ENCODE measurements around the gene RNF169. TPM values are rescaled to one million over a fixed set of nuclear protein-coding genes. Genes with fewer than 3 reads are reported as not detected.
"Not testable (repeated sequence)": the region's sequence is repeated elsewhere in the genome, so short reads cannot be mapped to it uniquely, and the experiment has no call there.

RNF169 gene
- total and polyA plus RNA-seq, 2 of the 8 experiments (the other 6 are each of a cell fraction or from before 2014, with no cell fraction given), result 3.6 to 12.5 TPM

- no peaks in the 10 kb centered on the region for H3K27me3 ChIP-seq (replicated peaks in 1 of 4; ENCODE audit: control insufficient read depth in 3 of 4, extremely low read depth in 1 of 4, insufficient read depth in 3 of 4, low read length in 3 of 4)
- H3K79me1 ChIP-seq (ENCODE audit: low read depth, low read length), result peaks cover 3% of the 10 kb centered on the region
- no peak overlapping the region for H2AK5ac ChIP-seq (ENCODE audit: low read depth, low read length)
- H2AFZ ChIP-seq (ENCODE audit: low read length), result no peak overlapping the region
- no peak overlapping the region for H3K14ac ChIP-seq (ENCODE audit: insufficient read length)
- no peak for TF ChIP-seq BRCA1 (IDR thresholded peaks at IDR 0.05; ENCODE audit: low read depth, low read length)
- peaks cover 0 to 3% of the 10 kb centered on the region in 2 experiments for H4K20me1 ChIP-seq (replicated peaks in 1 of 2; ENCODE audit: control insufficient read depth in 1 of 2, insufficient read depth in 2 of 2, low read length in 2 of 2)
- no peaks in the 10 kb centered on the region for H3K36me3 ChIP-seq (ENCODE audit: control insufficient read depth in 2 of 4, insufficient read depth in 4 of 4, low read length in 3 of 4)
- H4K8ac ChIP-seq (ENCODE audit: extremely low read depth, insufficient read depth, low read length), result no peak overlapping the region
- no peak overlapping the region for H2BK5ac ChIP-seq (ENCODE audit: low read depth, low read length)
- no peak overlapping the region for H3K4ac ChIP-seq (replicated peaks; ENCODE audit: insufficient read length, low read depth, low read length)
- no peaks in the 10 kb centered on the region for H3K4me1 ChIP-seq (replicated peaks in 1 of 4; ENCODE audit: control insufficient read depth in 3 of 4, insufficient read depth in 4 of 4, low read length in 3 of 4)
- no peak overlapping the region for H3K4me2 ChIP-seq (ENCODE audit: insufficient read depth in 1 of 2, low read depth in 2 of 2, low read length in 2 of 2)
- H2BK120ac ChIP-seq (replicated peaks; ENCODE audit: low read depth, low read length), result no peak overlapping the region
- FAIRE-seq, result no peak
- H3K9ac ChIP-seq (replicated peaks in 1 of 4; ENCODE audit: extremely low read depth in 1 of 4, low read depth in 3 of 4, low read length in 3 of 4), result no peak overlapping the region
- ChIA-PET CTCF (ENCODE audit: partially characterized antibody) (no interaction called here), POLR2A (ENCODE audit: partially characterized antibody) (no interaction called here)
- peaks cover 0 to 5% of the 10 kb centered on the region in 2 experiments; a peak in 2 of 4 replicates for H3K79me2 ChIP-seq (ENCODE audit: control insufficient read depth in 1 of 2, insufficient read depth in 2 of 2, low read length in 2 of 2)
- H3K23me2 ChIP-seq (ENCODE audit: low read depth, low read length), result no peaks in the 10 kb centered on the region
- WGBS, 2 experiments (ENCODE audit: extremely low coverage in 1 of 2, insufficient coverage in 1 of 2, insufficient read length in 1 of 2, insufficient replicate concordance in 2 of 2, low coverage in 1 of 2, low lambda C conversion rate in 2 of 2, missing lambda C conversion rate in 1 of 2), result 100% methylated on average over 1 of the region's 1 CpG; no CpG with 5 or more reads in 1 of the 2 experiments
- no peak overlapping the region for H2BK12ac ChIP-seq (ENCODE audit: low read depth, low read length)
- no peaks in the 10 kb centered on the region for H3K9me3 ChIP-seq (ENCODE audit: insufficient read depth in 2 of 2, low read depth in 1 of 2, low read length in 1 of 2)
- H4K5ac ChIP-seq (ENCODE audit: insufficient read length, low read depth, low read length), result no peak overlapping the region
- H2BK15ac ChIP-seq (ENCODE audit: low read length), result no peak overlapping the region
- no peak overlapping the region for H3K23ac ChIP-seq (ENCODE audit: insufficient read length)
- no peak overlapping the region for H3K18ac ChIP-seq (ENCODE audit: extremely low read depth, low read length)
- no peak overlapping the region for H3K56ac ChIP-seq (replicated peaks; ENCODE audit: insufficient read length, low read depth, low read length)
- H4K91ac ChIP-seq (replicated peaks; ENCODE audit: insufficient read length, low read length), result no peak overlapping the region
- H3K4me3 ChIP-seq (ENCODE audit: extremely low read depth in 1 of 4, insufficient read depth in 2 of 4, low read depth in 3 of 4, low read length in 4 of 4), result no peak overlapping the region
- H2BK20ac ChIP-seq (ENCODE audit: low read length), result no peak overlapping the region
- H3K27ac ChIP-seq (ENCODE audit: low read depth, low read length), result no peak overlapping the region
- DNase-seq (ENCODE audit: low read depth in 1 of 2, low spot score in 2 of 2), result no peak
Observed at GRCh38 chr11:74766905-74767304, 18.3 kb downstream of the RNF169 start.

GRCh38 chr11:74768172-74768651 is 19.6 kb downstream of the RNF169 start:
- H2BK12ac ChIP-seq (ENCODE audit: low read depth, low read length); H2BK120ac ChIP-seq (replicated peaks; ENCODE audit: low read depth, low read length); POLR2A ChIA-PET (ENCODE audit: partially characterized antibody); H3K23ac ChIP-seq (ENCODE audit: insufficient read length); H2BK20ac ChIP-seq (ENCODE audit: low read length); H4K91ac ChIP-seq (replicated peaks; ENCODE audit: insufficient read length, low read length); H3K4me1 ChIP-seq (replicated peaks in 1 of 4; ENCODE audit: control insufficient read depth in 3 of 4, insufficient read depth in 4 of 4, low read length in 3 of 4); H4K20me1 ChIP-seq (replicated peaks in 1 of 2; ENCODE audit: control insufficient read depth in 1 of 2, insufficient read depth in 2 of 2, low read length in 2 of 2); H4K8ac ChIP-seq (ENCODE audit: extremely low read depth, insufficient read depth, low read length); H3K4ac ChIP-seq (replicated peaks; ENCODE audit: insufficient read length, low read depth, low read length); H3K56ac ChIP-seq (replicated peaks; ENCODE audit: insufficient read length, low read depth, low read length); H3K23me2 ChIP-seq (ENCODE audit: low read depth, low read length); H3K4me3 ChIP-seq (ENCODE audit: extremely low read depth in 1 of 4, insufficient read depth in 2 of 4, low read depth in 3 of 4, low read length in 4 of 4); H3K9me3 ChIP-seq (ENCODE audit: insufficient read depth in 2 of 2, low read depth in 1 of 2, low read length in 1 of 2); H3K79me1 ChIP-seq (ENCODE audit: low read depth, low read length); H3K9ac ChIP-seq (replicated peaks in 1 of 4; ENCODE audit: extremely low read depth in 1 of 4, low read depth in 3 of 4, low read length in 3 of 4); H2BK15ac ChIP-seq (ENCODE audit: low read length); H3K36me3 ChIP-seq (ENCODE audit: control insufficient read depth in 2 of 4, insufficient read depth in 4 of 4, low read length in 3 of 4); H2AK5ac ChIP-seq (ENCODE audit: low read depth, low read length); H4K5ac ChIP-seq (ENCODE audit: insufficient read length, low read depth, low read length); H3K27ac ChIP-seq (ENCODE audit: low read depth, low read length); H2AFZ ChIP-seq (ENCODE audit: low read length); H2BK5ac ChIP-seq (ENCODE audit: low read depth, low read length); H3K4me2 ChIP-seq (ENCODE audit: insufficient read depth in 1 of 2, low read depth in 2 of 2, low read length in 2 of 2); FAIRE-seq; H3K14ac ChIP-seq (ENCODE audit: insufficient read length); DNase-seq (ENCODE audit: low read depth in 1 of 2, low spot score in 2 of 2); H3K27me3 ChIP-seq (replicated peaks in 1 of 4; ENCODE audit: control insufficient read depth in 3 of 4, extremely low read depth in 1 of 4, insufficient read depth in 3 of 4, low read length in 3 of 4); H3K18ac ChIP-seq (ENCODE audit: extremely low read depth, low read length): not testable (repeated sequence)
- 87% methylated on average over 9 of the region's 9 CpGs; no CpG with 5 or more reads in 1 of the 2 experiments for WGBS, 2 experiments (ENCODE audit: extremely low coverage in 1 of 2, insufficient coverage in 1 of 2, insufficient read length in 1 of 2, insufficient replicate concordance in 2 of 2, low coverage in 1 of 2, low lambda C conversion rate in 2 of 2, missing lambda C conversion rate in 1 of 2)
- CTCF ChIA-PET (ENCODE audit: partially characterized antibody), result interaction anchor here (0.6 kb wide), 1 partner anchor 149 kb away, joined by 3 read pairs; no protein-coding TSS in a partner anchor
- H3K79me2 ChIP-seq (ENCODE audit: control insufficient read depth in 1 of 2, insufficient read depth in 2 of 2, low read length in 2 of 2), result peaks cover 0 to 15% of the 10 kb centered on the region in 2 experiments; a peak in 2 of 4 replicates

Measured in H1 (cell line).